IPS-20b (cell line): ENCODE measurements around the gene SLC38A5.

ENCODE experiments used
- H3K27ac ChIP-seq: one replicate; pipeline ENCODE4 v1.5.1; 2013; ENCODE audit warnings: low read length
- H3K27me3 ChIP-seq: 2 replicates; pipeline ENCODE4 v1.6.1; 2013; ENCODE audit warnings: mild to moderate bottlenecking, low read length, inconsistent platforms; ENCODE audit not compliant: insufficient read depth
- H3K36me3 ChIP-seq: 2 replicates; pipeline ENCODE4 v1.6.1; 2013; ENCODE audit warnings: low read depth, mild to moderate bottlenecking, inconsistent platforms, low read length, moderate library complexity; ENCODE audit not compliant: insufficient read depth
- H3K4me1 ChIP-seq: 2 replicates; pipeline ENCODE4 v1.6.1; 2013; ENCODE audit warnings: mild to moderate bottlenecking, control low read depth, inconsistent platforms, low read length, moderate library complexity; ENCODE audit not compliant: insufficient read depth
- H3K4me3 ChIP-seq: 2 replicates; pipeline ENCODE4 v1.5.1; 2013; ENCODE audit warnings: mild to moderate bottlenecking, low read length, inconsistent platforms
- H3K9ac ChIP-seq: 2 replicates; pipeline ENCODE4 v1.6.1; 2013; ENCODE audit warnings: low read depth, mild to moderate bottlenecking, inconsistent platforms, low read length, moderate library complexity
- H3K9me3 ChIP-seq: 2 replicates; pipeline ENCODE4 v1.6.1; 2013; ENCODE audit warnings: mild to moderate bottlenecking, low read depth, low read length, inconsistent platforms; ENCODE audit not compliant: insufficient read depth

SLC38A5 gene

DNA sequence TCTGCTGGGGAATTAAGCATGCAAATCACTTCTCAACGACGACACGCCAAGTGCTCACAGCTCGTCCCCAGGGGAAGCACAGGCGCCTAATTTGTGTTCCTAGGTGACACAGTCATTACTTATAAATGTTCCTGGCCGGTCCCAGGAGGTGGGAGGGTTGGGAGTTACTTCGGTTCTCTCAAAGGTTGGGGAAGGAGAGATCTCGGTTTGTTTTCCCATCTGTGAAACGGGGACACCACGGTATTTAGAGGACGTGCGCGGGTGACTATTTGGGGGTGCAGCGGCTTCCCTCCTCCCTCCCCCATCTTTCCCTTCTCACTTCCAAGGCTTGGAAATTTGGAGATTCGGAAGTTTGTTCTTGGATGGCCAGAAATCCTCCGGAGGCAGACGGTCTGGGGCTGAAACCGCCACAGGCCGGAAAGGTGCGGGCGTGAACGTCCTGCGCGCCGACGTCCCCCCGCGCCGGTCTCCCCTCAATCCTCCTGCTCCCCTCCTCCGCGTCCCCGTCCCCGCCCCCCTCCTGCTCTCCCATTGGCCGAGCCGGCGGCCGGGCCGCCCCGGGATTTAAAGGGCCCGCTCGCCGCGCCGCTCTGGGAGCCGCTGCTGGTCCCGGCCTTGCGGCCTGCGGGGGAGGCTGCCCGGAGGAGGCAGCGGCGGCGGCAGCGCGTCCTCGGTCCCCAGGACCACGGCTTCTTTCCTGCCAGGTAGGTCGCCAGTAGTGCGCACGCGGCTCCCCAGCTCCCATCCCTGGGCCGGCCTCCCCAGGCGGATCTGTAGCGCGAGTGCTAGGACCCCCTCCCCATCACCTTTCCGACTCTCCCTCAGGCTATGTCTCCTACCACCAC is 38.6 kb upstream of the SLC38A5 start, which contains the start of gene PORCN:
Gene PORCN (plus strand): TSS at position 593 of the 845 bp plus-strand sequence. CDS start 829 bp downstream, outside the sequence.
- Histone ChIP-seq H3K36me3 (no peaks in the 10 kb centered on the region), H3K27me3 (no peaks in the 10 kb centered on the region), H3K4me3 (peak within 1 kb of the TSS; percentile 89), H3K27ac (no peak within 1 kb of the TSS), H3K9me3 (no peaks in the 10 kb centered on the region), H3K4me1 (no peaks in the 10 kb centered on the region), H3K9ac (peak within 1 kb of the TSS; percentile 82)

DNA sequence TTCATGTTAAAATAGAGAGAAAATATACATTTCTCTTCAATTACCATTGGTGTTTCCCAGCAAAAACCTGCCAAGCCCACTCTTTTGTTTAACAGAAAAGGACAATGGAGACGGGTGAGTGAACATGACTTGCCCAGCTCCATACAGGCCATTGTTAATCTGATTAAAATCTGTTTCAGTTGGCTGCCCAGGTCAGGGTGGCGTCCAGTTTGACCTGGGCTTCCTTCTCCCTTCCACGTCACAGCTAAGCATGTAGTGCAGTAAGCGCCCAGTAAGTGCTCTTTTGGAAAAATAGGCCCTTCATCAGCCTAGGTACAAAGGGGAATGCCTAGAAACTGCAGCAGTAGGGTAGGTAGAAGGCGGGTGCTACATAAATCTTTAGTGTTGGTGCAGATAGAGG is 37.2 kb upstream of the SLC38A5 start:
- no peak overlapping the region for H3K9ac ChIP-seq
- H3K4me3 ChIP-seq = no peak overlapping the region
- no peaks in the 10 kb centered on the region for H3K36me3 ChIP-seq
- H3K27ac ChIP-seq = no peak overlapping the region
- H3K9me3 ChIP-seq = no peaks in the 10 kb centered on the region
- H3K27me3 ChIP-seq = no peaks in the 10 kb centered on the region
- no peaks in the 10 kb centered on the region for H3K4me1 ChIP-seq

DNA sequence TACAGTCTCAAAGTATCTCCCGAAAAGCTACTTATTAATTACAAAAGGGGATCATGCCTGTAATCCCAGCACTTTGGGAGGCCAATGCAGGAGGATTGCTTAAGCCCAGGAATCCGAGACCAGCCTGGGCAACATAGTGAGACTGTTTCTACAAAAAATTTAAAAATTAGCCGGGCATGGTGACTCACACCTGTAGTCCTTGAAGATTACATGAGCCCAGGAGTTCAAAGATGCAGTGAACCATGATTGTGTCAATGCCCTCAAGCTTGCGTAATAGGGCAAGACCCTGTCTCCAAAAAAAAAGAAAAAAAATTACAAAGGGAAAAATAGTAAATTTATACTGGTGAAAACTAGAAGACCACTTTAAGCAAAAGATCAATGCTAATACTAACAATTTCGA is 35.4 kb upstream of the SLC38A5 start:
- Histone ChIP-seq H3K4me1 (no peaks in the 10 kb centered on the region), H3K4me3 (no peak overlapping the region), H3K9ac (no peak overlapping the region), H3K27me3 (no peaks in the 10 kb centered on the region), H3K9me3 (no peaks in the 10 kb centered on the region), H3K27ac (no peak overlapping the region), H3K36me3 (no peaks in the 10 kb centered on the region)

DNA sequence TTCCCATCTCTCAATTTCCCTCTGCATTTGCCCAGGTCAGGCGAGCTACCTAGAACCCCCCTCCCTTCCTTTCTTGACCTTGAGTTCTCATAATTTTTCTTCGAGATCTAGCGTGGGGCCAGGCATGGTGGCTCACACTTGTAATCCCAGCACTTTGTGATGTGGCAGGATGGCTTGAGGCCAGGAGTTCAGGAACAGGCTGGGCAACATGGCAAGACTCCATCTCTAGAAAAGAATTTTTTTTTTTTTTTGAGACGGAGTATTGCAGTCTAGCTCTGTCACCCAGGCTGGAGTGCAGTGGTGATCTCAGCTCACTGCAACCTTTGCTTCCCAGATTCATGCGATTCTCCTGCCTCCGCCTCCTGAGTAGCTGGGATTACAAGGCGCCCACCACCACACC is 34.2 kb upstream of the SLC38A5 start:
- Histone ChIP-seq H3K27me3 (no peaks in the 10 kb centered on the region), H3K36me3 (no peaks in the 10 kb centered on the region), H3K9me3 (no peaks in the 10 kb centered on the region)

DNA sequence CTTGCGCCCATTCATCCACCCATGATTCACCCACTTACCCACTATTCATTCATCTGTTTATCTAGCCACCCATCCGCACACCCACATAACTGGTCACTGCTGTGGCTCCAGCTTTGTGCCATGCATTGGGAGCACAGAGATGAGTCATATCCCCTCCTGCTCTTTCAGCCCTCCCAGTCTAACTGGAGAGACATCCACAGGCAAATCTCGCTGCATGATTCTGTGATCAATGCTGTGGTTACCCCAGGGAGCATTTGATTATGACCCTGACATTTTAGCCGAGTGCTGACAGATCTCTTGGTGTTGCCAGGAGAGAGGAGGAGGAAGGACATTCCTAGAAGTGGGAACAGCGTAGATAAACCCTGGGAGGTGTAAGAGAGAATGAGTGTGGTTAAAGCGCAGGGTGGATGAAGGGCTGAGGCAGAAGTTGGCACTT is 28.3 kb upstream of the SLC38A5 start:
- Histone ChIP-seq H3K4me1 (no peaks in the 10 kb centered on the region), H3K36me3 (no peaks in the 10 kb centered on the region), H3K27me3 (no peaks in the 10 kb centered on the region), H3K9ac (no peak overlapping the region), H3K27ac (no peak overlapping the region), H3K9me3 (no peaks in the 10 kb centered on the region), H3K4me3 (no peak overlapping the region)

More for the DNA sequence above, 34.2 kb upstream of the SLC38A5 start:
- no peak overlapping the region for H3K9ac ChIP-seq
- no peak overlapping the region for H3K4me3 ChIP-seq
- no peaks in the 10 kb centered on the region for H3K4me1 ChIP-seq
- H3K27ac ChIP-seq = no peak overlapping the region

DNA sequence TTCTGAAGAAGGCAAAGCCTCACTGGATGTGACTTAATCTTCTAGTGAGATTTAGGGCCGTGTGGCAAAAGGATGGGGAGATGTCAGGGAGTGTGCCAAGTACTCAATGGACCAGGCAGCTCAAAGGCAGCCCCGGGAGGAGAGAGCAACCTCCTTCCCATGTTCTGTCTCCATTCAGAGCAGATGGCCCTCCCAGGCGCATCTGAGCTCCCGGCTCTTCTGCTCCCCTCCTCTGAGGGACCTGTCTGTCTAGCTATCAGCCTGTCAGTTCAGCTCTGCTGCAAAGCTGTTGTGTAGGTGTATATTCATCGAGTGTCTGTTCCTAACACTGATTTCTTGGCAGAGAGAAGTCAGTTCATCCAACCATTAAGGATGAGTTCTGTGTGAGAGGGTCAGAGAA is 27.8 kb upstream of the SLC38A5 start:
- Histone ChIP-seq H3K9me3 (no peaks in the 10 kb centered on the region), H3K4me1 (no peaks in the 10 kb centered on the region), H3K36me3 (no peaks in the 10 kb centered on the region), H3K9ac (no peak overlapping the region), H3K27ac (no peak overlapping the region), H3K4me3 (no peak overlapping the region), H3K27me3 (no peaks in the 10 kb centered on the region)

DNA sequence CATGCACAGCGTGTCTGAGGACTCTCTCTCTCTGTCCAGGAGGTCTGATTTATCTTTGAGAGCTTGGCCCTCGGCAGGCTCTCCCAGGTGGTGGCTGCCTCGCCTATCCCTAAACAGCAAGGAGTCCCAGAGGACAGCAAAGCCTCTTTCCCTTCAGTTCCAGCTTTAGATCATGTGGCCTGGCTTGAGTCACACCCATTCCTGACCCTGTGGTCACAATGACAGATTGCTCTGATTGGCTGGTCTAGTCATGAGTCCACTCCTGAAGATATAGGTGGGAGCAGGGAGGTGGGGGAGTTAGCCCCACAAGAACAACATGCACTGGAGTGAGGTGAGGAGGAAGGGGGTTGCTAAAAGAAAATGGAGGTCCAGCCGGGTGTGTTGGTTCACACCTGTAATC is 26.6 kb upstream of the SLC38A5 start:
- H3K9me3 ChIP-seq = no peaks in the 10 kb centered on the region
- no peaks in the 10 kb centered on the region for H3K36me3 ChIP-seq
- H3K27ac ChIP-seq = no peak overlapping the region
- no peaks in the 10 kb centered on the region for H3K27me3 ChIP-seq
- H3K4me1 ChIP-seq = no peaks in the 10 kb centered on the region
- no peak overlapping the region for H3K4me3 ChIP-seq
- H3K9ac ChIP-seq = no peak overlapping the region

DNA sequence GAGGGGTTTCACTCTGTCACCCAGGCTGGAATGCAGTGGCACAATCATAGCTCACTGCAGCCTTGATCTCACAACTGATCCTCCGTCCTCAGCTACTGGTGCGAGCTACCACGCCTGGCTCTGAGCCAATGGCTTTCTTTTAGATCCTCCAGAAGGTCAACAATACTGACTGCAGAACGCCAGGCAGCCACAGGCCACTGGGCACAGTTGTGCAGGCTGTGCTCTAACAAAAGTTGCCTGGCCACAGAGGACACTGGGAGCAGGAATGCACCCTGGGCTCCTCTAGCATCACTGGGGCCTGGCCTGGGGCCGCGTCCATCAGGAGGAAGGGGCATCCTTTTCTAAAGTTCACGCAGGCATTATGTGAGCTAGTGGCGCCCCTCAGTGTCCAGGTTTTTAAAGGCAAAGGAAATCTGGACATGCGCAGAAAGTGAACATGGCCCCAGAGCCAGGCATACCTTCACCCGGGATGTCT is 23.9 kb upstream of the SLC38A5 start:
- no peaks in the 10 kb centered on the region for H3K4me1 ChIP-seq
- H3K4me3 ChIP-seq = no peak overlapping the region
- H3K9ac ChIP-seq = no peak overlapping the region
- H3K36me3 ChIP-seq = no peaks in the 10 kb centered on the region
- H3K27me3 ChIP-seq = no peaks in the 10 kb centered on the region
- H3K9me3 ChIP-seq = no peaks in the 10 kb centered on the region
- no peak overlapping the region for H3K27ac ChIP-seq

DNA sequence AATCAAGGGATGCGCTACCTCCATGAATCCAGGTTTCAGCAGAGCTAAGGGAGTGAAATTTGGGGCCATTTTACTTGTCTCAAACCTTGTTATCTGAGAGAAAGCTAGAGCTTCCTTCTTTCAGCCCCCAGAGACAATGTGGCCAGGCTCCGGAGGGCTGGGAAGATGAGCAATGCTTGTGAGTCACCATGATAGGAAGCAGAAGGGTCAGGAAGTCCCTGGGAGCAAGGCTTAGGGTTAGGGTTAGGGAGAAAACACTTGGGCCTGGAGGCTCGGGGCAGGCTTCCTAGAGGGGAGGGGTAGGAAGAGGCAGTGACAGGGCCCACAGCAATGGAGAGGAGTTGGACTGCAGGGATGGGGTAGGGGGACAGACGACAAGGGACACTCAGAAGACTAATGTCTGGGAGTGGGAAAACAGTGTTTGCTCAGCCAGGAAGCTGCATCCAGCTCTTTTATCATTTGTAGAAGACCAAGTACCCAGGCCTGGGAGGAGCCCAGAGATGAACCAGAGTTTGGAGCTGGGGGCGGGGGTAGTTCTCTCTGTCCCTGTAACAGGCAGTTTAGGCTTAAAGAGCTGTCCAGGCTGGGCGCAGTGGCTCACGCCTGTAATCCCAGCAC is 22.3 kb upstream of the SLC38A5 start:
- no peak overlapping the region for H3K4me3 ChIP-seq
- H3K27me3 ChIP-seq = no peaks in the 10 kb centered on the region
- no peaks in the 10 kb centered on the region for H3K9me3 ChIP-seq
- H3K36me3 ChIP-seq = no peaks in the 10 kb centered on the region; the same call in 1 of the 2 replicates
- no peak overlapping the region for H3K27ac ChIP-seq
- no peaks in the 10 kb centered on the region for H3K4me1 ChIP-seq
- H3K9ac ChIP-seq = no peak overlapping the region; the same call in 1 of the 2 replicates

DNA sequence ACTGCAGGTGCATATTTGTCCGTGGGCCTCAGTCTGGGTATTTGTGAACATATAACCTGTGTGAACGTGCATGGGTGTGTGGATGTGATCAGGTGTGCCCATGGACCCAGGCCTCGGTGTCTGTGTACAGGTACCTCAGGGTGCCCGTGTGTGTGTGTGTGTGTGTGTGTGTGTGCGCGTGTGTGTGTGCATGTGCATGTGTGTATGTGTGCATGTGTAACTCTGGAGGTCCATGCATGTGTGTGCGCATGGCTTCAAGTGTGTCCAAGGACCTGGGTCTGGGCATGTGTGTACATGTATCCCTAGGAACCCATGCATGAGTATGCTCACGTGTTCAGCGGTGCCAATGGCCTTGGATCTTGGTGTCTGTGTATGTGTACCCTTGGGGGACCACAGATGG is 21.7 kb upstream of the SLC38A5 start:
- no peaks in the 10 kb centered on the region for H3K9me3 ChIP-seq
- H3K27ac ChIP-seq = no peak overlapping the region
- H3K4me1 ChIP-seq = no peaks in the 10 kb centered on the region
- no peaks in the 10 kb centered on the region for H3K27me3 ChIP-seq
- H3K4me3 ChIP-seq = no peak overlapping the region
- no peak overlapping the region for H3K9ac ChIP-seq
- H3K36me3 ChIP-seq = no peaks in the 10 kb centered on the region; the same call in 1 of the 2 replicates

DNA sequence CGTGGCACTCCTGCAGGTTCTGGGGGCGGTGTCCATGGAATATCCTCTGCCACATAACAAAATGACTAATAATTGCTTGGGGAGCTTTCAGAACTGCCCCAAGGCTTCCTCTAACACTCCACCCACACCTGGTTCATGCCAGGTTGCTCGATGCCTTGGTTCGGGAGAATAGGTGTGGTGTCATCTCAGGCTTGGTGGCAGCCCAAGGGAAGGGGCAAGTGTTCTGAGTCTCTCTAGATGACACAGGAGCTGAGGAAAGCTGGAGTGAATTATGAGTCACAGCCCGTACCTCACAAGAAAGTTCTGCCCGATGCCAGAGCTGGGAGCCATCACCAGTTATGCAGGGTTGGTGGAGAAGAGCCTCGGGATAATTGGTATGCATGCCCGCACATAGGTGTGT is 20.6 kb upstream of the SLC38A5 start:
- H3K4me1 ChIP-seq = no peaks in the 10 kb centered on the region

DNA sequence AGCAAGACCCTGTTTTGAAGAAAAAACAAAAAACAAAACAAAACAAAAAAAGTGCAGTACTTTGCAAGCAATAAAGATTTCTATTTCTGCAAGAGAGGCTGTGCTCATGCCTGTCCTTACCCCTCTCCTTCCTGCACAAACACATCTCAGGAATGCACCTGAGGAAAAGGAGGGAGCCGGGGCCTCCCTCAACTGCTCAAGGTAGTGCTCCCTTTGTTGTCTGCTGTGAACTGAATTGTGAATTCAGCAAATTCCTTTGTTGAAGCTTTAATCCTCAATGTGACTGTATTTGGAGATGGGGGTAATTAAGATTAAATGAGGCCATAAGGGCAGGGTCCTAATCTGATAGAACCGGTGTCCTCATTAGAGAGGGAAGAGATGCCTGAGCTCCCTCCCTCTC is 19.8 kb upstream of the SLC38A5 start:
- peaks cover 10% of the 10 kb centered on the region; the same call in 1 of the 2 replicates for H3K36me3 ChIP-seq
- no peak overlapping the region for H3K27ac ChIP-seq
- no peaks in the 10 kb centered on the region for H3K4me1 ChIP-seq
- no peak overlapping the region for H3K4me3 ChIP-seq
- no peaks in the 10 kb centered on the region for H3K27me3 ChIP-seq
- no peaks in the 10 kb centered on the region for H3K9me3 ChIP-seq
- H3K9ac ChIP-seq = no peak overlapping the region

More for the DNA sequence above, 20.6 kb upstream of the SLC38A5 start:
- Histone ChIP-seq H3K27me3 (no peaks in the 10 kb centered on the region), H3K36me3 (peaks cover 4% of the 10 kb centered on the region; the same call in 1 of the 2 replicates), H3K27ac (no peak overlapping the region), H3K9ac (no peak overlapping the region), H3K9me3 (no peaks in the 10 kb centered on the region), H3K4me3 (no peak overlapping the region)
